SK-N-MC (cell line): Measurements from ENCODE around the gene XPO5.

Experiments used
- EZH2 ChIP-seq: fragments of 200-600 bp; sonication (generic); IDR thresholded peaks from one replicate; pipeline ENCODE4 v1.6.1; 2017; ENCODE audit warnings: antibody characterized with exemption
- POLR2AphosphoS5 ChIP-seq: IDR thresholded peaks from 2 replicates; pipeline ENCODE4 v1.6.1; 2012; ENCODE audit warnings: mild to moderate bottlenecking, low read depth, low read length, borderline replicate concordance

DNA sequence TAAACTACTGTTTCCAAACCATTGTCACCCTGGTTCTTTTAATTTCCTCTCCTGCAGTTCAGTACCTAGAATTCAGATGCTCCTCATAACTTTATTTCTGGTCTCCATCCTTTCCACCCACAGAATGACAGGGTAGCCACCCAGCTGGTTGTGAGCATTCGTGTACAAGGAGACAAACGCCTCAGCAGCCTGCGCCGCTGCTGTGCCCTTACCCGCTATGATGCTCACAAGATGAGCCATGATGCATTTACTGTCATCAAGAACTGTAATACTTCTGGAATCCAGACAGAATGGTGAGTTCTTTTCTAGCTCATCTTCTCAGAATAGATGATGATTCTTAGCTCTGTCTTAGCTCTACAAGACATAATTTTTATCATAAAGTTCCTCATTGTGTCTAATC is 34.6 kb upstream of the XPO5 start:
- TF ChIP-seq POLR2AphosphoS5 (no peak), EZH2 (no peak)
